Ascending aorta (tissue), 2 donors: ENCODE measurements around the gene INHBE. TPM values are rescaled to one million over a fixed set of nuclear protein-coding genes. Genes with fewer than 3 reads are reported as not detected.
"Not testable (repeated sequence)": the region's sequence is repeated elsewhere in the genome, so short reads cannot be mapped to it uniquely, and the experiment has no call there.

ENCODE experiments used
- DNase-seq, 2 donors: peaks; one replicate each; pipeline ENCODE4 v3.0.0-alpha.2; 2019; ENCODE audit warnings: low spot score in 2 of 2
- H3K27ac ChIP-seq, 2 donors: fragments of 200-600 bp; sonication (generic); one replicate each; pipeline ENCODE4 v1.5.1; 2016 to 2017; ENCODE audit warnings: mild to moderate bottlenecking in 1 of 2
- H3K27me3 ChIP-seq: fragments of 200-600 bp; sonication (generic); one replicate; pipeline ENCODE4 v1.5.1; 2017
- H3K36me3 ChIP-seq, 2 donors: fragments of 200-600 bp; sonication (generic); one replicate each; pipeline ENCODE4 v1.5.1; 2016
- H3K4me1 ChIP-seq, 2 donors: fragments of 200-600 bp; sonication (generic); one replicate each; pipeline ENCODE4 v1.5.1; 2016 to 2017; ENCODE audit warnings: mild to moderate bottlenecking in 1 of 2
- H3K4me3 ChIP-seq, 2 donors: fragments of 200-600 bp; sonication (generic); one replicate each; pipeline ENCODE4 v1.5.1; 2016 to 2017; ENCODE audit warnings: mild to moderate bottlenecking in 1 of 2
- H3K9me3 ChIP-seq, 2 donors: fragments of 200-600 bp; sonication (generic); one replicate each; pipeline ENCODE4 v1.5.1; 2016
- intact Hi-C: fragments of 100-400 bp; cut with DNase I; formaldehyde crosslinking; loops from one replicate; pipeline ENCODE4 v1.15.1; 2023
- total RNA-seq: library from RNA; depleted of rRNA; stranded (reverse); fragments of >200 nt; gene quantifications from one replicate; pipeline ENCODE4 v1.1.0, GENCODE V29; 2016
- TF ChIP-seq, protein P1 (sequence below), 3 experiments: fragments of 200-600 bp in 2 of 3; fragments of 450-650 bp in 1 of 3; sonication (generic) in 2 of 3; IDR thresholded peaks; one replicate each; pipeline ENCODE4 v1.5.1; 2016 to 2019; ENCODE audit warnings: antibody characterized with exemption in 3 of 3, mild to moderate bottlenecking in 1 of 3, moderate library complexity in 1 of 3

Gene INHBE
- not detected for total RNA-seq

DNA sequence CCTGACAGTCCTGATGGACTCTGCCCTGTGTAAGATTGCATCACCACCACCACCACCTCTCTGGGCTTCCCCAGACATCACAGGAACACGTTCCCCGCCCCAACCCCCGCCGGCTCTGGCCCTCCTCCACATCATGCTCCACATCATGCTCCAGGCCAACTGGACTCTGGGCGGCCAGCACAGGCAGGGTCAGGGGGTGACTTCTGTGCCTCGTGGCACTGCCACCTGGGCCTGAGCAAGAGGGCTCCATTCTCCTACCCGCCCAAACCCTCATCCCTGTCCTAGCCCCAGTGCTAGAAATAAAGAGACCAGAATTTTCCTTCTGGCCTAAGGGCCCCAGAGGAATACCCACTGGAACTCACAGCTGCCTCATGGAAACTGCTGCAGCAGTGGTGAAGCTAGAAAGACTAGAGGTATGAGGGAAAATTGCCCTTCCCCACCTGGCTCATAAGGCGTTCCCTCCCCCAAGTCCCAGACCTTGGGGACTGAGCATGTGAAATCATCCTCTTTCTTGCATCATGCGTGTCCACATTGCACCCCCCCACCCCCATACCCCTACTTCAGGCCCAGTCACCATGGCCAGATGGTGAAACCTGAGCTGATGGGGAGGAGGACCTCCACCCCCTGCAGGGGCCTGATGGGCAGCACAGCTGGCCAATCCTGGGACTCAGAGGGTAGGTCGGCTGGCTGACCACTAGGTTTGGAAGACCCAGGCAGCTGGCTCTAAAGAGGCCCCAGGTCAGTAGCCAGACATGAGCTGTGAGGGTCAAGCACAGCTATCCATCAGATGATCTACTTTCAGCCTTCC, at the start of gene INHBE:
TSS of gene INHBE (plus strand) at position 742 of the 808 bp plus-strand sequence. CDS start 230 bp downstream, outside the sequence.
- no peaks in the 10 kb centered on the region for H3K9me3 ChIP-seq
- DNase-seq: no peak
- TF ChIP-seq, protein P1, sequence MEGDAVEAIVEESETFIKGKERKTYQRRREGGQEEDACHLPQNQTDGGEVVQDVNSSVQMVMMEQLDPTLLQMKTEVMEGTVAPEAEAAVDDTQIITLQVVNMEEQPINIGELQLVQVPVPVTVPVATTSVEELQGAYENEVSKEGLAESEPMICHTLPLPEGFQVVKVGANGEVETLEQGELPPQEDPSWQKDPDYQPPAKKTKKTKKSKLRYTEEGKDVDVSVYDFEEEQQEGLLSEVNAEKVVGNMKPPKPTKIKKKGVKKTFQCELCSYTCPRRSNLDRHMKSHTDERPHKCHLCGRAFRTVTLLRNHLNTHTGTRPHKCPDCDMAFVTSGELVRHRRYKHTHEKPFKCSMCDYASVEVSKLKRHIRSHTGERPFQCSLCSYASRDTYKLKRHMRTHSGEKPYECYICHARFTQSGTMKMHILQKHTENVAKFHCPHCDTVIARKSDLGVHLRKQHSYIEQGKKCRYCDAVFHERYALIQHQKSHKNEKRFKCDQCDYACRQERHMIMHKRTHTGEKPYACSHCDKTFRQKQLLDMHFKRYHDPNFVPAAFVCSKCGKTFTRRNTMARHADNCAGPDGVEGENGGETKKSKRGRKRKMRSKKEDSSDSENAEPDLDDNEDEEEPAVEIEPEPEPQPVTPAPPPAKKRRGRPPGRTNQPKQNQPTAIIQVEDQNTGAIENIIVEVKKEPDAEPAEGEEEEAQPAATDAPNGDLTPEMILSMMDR (IDR thresholded peaks at IDR 0.05): no peak
- no peaks in the 10 kb centered on the region for H3K27me3 ChIP-seq
- peaks cover 0 to 25% of the 10 kb centered on the region in 2 donors for H3K4me1 ChIP-seq
- H3K4me3 ChIP-seq: no peak within 1 kb of the TSS
- intact Hi-C loops: loop anchor here (5.0 kb wide), 1 partner anchor 82 kb away; no protein-coding TSS in a partner anchor
- H3K36me3 ChIP-seq: no peaks in the 10 kb centered on the region
- H3K27ac ChIP-seq: no peak within 1 kb of the TSS

GRCh38 chr12:57410534-57410933, 44.6 kb upstream of the INHBE start:
- no peak for DNase-seq
- no peak overlapping the region for H3K27ac ChIP-seq
- intact Hi-C loops: no loop called here
- H3K4me1 ChIP-seq: no peaks in the 10 kb centered on the region
- H3K9me3 ChIP-seq: no peaks in the 10 kb centered on the region
- no peak overlapping the region for H3K4me3 ChIP-seq
- H3K36me3 ChIP-seq: no peaks in the 10 kb centered on the region
- H3K27me3 ChIP-seq: no peaks in the 10 kb centered on the region
- TF ChIP-seq, protein P1 (IDR thresholded peaks at IDR 0.05): no peak

- H3K4me3 ChIP-seq, H3K36me3 ChIP-seq, H3K27ac ChIP-seq, H3K9me3 ChIP-seq, DNase-seq, intact Hi-C loops, H3K27me3 ChIP-seq: not testable (repeated sequence)
- peaks cover 0 to 13% of the 10 kb centered on the region in 2 donors for H3K4me1 ChIP-seq
Measured at GRCh38 chr12:57414160-57414559, 40.9 kb upstream of the INHBE start.

- peaks cover 0 to 13% of the 10 kb centered on the region in 2 donors for H3K4me1 ChIP-seq
- no peaks in the 10 kb centered on the region for H3K27me3 ChIP-seq
- no peak overlapping the region for H3K27ac ChIP-seq
- H3K4me3 ChIP-seq: no peak overlapping the region
- no peaks in the 10 kb centered on the region for H3K9me3 ChIP-seq
- no peak for DNase-seq
- TF ChIP-seq, protein P1 (IDR thresholded peaks at IDR 0.05): no peak
- intact Hi-C loops: no loop called here
- no peaks in the 10 kb centered on the region for H3K36me3 ChIP-seq
Measured at GRCh38 chr12:57415088-57415487, 40.0 kb upstream of the INHBE start.

DNA sequence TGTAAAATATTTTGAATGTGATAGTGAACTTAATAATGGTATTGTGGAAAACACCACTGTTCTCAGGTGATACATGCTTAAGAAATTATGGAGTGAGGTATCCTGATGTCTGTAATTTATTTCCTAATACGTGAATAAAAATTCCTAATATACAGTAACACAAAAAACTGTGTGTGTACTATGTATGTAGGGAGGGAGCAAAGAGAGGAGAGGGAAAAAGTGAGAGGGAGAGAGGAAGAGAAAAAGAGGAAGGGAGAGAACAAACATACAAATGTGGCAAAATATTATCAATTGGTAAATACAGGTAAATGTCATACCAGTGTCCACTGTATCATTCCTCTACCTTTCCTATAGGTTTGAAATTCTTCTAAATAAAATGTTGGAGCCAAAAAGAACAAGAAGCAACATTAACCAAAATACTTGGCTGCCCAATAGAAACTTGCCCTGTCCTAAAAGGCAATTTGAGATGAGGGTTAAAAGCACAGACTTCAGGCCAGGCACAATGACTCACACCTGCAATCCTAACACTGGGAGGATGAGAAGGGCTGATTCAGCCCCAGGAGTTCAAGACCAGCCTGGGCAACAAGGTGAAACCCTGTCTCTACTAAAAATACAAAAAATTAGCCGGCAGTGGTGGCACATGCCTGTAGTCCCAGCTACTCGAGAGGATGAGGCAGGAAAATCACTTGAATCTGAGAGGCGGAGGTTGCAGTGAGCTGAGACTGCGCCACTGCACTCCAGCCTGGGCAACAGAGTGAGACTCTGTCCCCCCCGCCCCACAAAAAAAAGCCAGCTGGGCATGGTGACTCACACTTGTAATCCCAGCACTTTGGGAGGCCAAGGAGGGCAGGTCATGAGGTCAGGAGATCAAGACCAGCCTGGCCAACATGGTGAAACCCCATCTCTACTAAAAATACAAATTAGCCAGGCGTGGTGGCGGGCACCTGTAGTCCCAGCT, 38.8 kb upstream of the INHBE start:
- intact Hi-C loops: no loop called here
- Histone ChIP-seq H3K9me3 (no peaks in the 10 kb centered on the region), H3K27me3 (no peaks in the 10 kb centered on the region), H3K4me3 (no peak overlapping the region), H3K4me1 (peaks cover 0 to 13% of the 10 kb centered on the region in 2 donors), H3K27ac (no peak overlapping the region), H3K36me3 (no peaks in the 10 kb centered on the region)
- no peak for DNase-seq
- TF ChIP-seq, protein P1 (IDR thresholded peaks at IDR 0.05): no peak
